ENCODE measurements around the gene AKNA.
A peak's percentile ranks its signal among the peaks of the same experiment; 100 is the strongest.

The AKNA gene

GRCh38 chr9:114416906-114417305, 29.1 kb upstream of the AKNA start:
- DNase-seq: no peak

- no peak for DNase-seq
These were observed 28.5 kb upstream of the AKNA start for GRCh38 chr9:114416290-114416689.

GRCh38 chr9:114414346-114414745, 26.6 kb upstream of the AKNA start:
- no peak for DNase-seq

DNA sequence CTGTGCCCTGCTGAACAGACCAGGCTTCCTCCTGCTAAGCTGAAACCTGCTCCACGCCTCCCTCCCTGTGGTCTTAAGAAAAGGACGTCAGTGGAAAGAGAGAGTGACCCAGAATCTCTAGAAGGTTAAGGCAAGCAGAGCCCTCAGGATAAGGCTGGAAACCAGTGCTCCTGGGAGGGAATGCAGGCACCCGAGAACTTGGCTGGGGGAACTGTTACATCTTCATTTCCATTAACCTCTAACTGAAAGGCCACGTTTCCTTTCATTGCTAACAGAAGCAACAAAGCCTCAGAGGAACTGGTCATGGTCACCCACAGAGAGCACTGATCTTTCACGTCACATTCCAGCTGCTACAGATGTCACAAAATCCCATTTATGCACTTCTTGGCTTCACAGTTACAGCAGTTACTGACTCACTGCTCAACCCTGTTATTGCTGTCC, 26.1 kb upstream of the AKNA start:
- DNase-seq: no peak

- no peak for DNase-seq
These were observed 24.4 kb upstream of the AKNA start for GRCh38 chr9:114412048-114412683.

- no peak for DNase-seq
These were observed 23.7 kb upstream of the AKNA start for GRCh38 chr9:114411452-114411851.

GRCh38 chr9:114410910-114411309, 23.1 kb upstream of the AKNA start:
- DNase-seq: no peak

DNA sequence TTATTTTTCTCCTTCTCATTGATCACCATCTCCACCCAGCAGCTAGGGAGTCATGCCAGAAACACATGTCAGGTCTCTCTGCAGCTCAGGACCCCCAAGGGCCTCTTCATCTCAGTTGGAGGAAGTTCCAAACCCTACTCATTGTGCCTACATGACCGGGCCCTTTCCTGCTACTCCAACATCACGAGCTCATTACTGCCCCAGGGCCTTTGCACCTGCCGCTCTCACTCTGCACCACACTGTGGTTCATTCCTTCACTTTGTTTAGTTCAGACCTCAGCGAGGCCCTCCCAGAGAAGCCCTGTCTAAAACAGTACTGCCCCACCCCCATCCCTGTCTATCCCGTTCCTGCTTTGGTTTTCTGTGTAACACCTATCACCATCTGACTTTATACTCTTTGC, 22.1 kb upstream of the AKNA start:
- no peak for DNase-seq

GRCh38 chr9:114409103-114409780, 21.5 kb upstream of the AKNA start:
- no peak for DNase-seq

DNA sequence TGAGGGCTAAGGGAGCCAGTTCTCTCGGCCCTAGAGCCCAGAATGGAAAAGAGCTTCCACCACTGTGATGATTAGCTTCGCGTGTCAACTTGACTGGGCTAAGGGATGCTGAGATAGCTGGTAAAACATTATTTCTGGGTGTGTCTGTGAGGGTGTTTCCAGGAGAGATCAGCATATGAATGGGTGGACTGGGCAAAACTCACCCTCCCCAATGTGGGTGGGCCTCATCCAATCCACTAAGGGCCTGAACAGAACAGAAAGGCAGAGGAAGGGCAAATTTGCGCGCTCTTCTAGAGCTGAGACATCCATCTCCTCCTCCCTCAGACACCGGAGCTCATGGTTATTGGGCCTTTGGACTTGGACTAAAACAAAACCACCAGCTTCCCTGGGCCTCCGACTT, 20.9 kb upstream of the AKNA start:
- DNase-seq: no peak

DNA sequence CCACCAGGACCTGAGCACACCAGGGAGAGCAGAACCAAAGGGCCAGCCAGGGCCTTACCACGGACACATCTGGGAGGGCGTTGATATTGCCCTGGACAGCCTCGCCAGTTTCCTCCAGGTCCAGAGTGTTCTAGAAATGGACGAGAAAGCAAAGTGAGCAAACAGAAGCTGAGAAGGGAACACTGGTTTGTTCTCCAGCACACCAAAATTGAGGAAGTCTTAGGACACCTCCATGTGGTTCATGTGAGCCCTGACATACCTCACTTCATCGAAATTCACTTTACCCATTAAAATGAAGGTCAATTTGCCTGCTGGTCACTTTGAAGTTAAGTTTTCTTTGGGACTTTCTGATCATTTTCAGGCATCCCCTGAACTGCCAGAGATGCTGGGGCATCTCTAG, 20.1 kb upstream of the AKNA start:
- no peak for DNase-seq

GRCh38 chr9:114406441-114406840, 18.7 kb upstream of the AKNA start:
- DNase-seq: no peak

GRCh38 chr9:114405294-114406034, 17.7 kb upstream of the AKNA start:
- no peak for DNase-seq

DNA sequence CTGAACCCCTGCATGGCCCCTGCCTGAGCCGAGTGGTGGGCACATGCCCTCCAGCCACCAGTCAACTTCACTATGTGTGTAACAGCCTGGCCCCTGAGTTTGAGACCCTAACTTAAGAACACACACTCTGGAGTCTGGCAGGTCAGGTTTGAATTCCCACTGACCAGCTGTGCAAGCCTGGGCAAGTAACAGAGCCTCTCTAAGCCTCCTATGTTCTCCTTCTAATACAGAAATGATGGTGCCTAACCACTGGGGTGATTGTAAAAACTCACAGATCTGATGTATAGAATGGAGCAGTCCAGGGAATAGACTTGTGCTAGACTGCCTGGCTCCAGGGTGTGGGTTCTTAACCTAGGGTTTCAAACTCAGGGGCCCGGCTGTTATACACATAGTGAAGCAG, 16.7 kb upstream of the AKNA start:
- no peak for DNase-seq

DNA sequence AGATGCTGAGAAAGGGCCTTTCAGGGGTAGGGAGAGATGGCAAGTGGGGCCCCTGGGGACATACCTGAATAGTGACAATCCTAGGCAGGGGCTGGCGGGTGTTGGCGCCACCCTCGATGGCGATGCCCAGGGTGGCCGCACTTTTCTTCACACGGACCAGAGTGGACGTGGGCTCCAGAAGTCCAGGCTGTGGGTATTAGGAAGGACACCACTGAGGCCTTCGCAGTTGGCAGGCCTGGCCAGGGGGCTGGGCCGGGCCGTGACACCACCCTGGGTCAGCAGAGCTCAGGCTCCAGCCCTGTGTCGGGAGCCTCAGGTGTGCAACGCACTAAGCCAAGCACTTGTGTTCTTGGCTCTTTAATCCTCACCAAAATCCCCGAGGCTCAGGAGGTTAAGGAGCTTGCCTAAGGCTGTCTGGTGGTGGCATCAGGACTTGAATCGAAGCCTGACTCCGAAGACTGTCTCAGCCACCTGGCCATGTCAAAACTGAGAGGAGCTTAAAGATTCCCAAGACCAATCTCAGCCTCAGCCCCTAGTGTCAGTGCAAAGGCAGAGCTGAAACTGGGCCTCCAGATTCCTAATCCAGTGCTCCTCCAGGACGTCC, 15.5 kb upstream of the AKNA start:
- no peak for DNase-seq

DNA sequence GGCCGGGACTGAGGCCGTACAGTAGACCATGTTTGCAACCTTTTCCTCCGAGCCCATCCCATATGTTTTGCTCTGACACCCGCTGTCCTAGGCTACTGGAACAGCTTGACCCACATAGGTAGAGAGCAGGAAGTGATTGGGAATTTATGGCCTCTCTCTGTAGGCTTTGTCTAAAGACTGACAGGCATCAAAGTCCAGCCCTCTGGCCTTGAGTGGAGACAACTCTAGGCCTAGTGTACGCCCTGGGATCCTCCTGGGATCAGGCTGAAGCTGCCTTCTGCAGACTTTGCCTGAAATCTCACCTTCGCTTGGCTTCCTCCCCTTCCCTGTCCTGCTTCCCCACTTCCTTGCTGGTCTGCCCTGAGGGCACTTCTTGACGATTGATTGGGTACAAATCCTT, 13.6 kb upstream of the AKNA start:
- DNase-seq: no peak

DNA sequence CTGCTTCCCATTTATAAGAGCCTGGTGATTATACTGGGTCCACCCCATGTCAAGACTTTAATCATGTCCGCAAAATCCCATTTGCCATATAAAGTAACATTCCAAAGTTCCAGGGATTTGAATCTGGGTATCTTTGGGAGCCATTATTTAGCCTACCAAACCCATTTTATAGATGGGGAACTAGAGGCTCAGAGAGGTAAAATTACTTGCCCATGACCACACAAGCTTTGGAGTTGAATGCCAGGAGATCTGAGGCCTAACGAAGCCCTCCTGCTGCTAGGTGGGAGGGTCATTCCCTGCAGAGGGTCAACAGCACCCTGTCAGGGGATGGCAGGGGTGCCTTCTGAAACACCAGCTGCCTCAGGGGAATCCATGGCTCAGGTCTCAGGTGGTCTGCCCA, 13.0 kb upstream of the AKNA start:
- DNase-seq: no peak

GRCh38 chr9:114400219-114400618, 12.4 kb upstream of the AKNA start:
- no peak for DNase-seq

- DNase-seq: no peak
These were observed 11.6 kb upstream of the AKNA start for GRCh38 chr9:114399381-114399780.

DNA sequence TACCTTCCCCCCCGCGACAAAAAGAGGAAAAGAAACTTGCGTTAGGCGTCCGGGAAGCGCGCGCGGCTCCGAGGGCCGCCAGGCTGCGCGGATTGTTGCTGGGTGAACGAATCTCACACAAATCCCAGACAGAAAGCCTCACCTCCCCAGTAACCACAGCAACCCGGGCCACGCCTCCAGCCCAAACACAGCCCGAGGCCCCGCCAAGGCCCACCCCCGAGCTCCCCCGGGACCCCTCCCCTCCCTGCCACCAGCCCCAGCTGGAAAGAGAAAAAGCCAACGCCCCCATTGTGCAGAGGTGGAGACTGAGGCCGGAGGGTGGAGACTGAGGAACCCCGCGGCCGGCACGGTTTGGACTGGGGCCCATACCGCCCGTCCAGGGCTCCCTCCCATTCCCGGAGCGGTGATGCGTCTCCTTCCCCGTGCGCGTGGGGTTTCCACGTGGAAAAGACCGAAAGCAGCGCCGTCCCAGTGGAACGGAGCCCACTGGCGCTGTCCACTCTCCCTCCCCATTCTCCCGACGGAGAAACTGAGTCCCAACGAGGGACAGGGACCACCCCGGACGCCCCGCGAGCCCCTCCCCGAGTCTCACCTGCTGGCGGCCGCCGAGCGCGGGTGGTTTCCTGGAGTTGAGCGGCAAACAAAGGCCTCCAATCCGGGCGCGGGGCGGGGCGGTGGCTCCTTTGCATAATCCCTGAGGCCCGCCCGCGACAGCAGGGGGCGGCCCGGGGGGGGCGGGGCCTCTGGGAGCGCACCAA, 10.2 kb upstream of the AKNA start:
- peak; percentile 78 for DNase-seq

GRCh38 chr9:114397219-114397847, 9.6 kb upstream of the AKNA start:
- DNase-seq: no peak

DNA sequence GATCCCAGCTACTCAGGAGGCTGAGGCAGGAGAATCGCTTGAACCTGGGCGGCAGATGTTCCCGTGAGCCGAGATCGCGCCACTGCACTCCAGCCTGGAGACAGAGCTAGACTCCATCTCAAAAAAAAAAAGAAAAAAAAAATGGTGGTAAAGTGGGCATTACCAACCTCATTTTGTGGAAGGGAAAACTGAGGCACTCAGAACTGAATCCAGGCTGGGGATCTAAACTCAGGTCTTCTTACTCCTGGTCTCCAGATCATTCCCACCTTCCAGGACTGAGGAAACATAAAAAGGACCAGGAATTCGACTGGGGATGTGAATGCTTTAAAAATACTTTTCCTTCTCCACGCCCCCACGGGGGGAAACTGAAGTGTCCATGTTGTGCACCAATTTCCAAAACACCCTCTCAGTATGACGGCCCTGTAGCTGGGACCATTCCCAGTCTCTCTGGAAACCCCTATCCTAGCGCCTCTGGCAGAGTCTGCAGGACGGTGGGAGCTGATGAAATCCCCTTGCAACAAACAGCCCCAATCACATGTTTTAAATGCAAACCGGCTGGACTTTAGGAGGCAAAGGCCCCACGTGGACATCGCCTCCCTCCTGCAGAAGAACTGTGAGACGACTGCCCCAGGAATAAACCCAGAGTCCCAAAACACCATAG, 8.9 kb upstream of the AKNA start:
- DNase-seq: no peak

All from NCI-H1436 treated with DMSO at 0.1 percent for 48 hours (cell line).